ENCODE data around the gene GLIPR1L2.
"Not testable (repeated sequence)": the region's sequence is repeated elsewhere in the genome, so short reads cannot be mapped to it uniquely, and the experiment has no call there.

The GLIPR1L2 gene

DNA sequence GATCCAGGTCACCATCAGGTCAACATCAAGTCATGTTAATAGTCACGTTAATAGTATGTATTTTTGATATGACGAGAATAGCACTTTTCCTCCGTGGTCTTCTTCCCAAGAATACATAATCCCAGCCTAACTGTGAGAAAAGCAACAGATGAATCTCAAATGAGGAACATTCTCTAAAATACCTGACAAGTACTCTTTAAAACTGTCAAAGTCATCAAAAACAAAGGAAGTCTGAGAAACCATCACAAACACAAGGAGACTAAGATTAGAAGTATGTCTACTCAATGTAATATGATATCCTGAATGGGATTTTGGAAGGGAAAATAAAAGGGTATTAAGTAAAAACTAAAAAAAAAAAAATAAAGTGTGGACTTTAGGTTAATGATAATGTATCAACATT lies 52.8 kb downstream of the GLIPR1L2 start:
- Mint-ChIP-seq H3K27me3 (no peaks in the 10 kb centered on the region), H3K4me3 (no peak overlapping the region), H3K36me3 (ENCODE audit: low read depth) (no peaks in the 10 kb centered on the region), H3K27ac (no peak overlapping the region), H3K4me1 (peaks cover 6% of the 10 kb centered on the region), H3K9me3 (peaks cover 6% of the 10 kb centered on the region)
- DNase-seq: no peak
- no peak for ATAC-seq

DNA sequence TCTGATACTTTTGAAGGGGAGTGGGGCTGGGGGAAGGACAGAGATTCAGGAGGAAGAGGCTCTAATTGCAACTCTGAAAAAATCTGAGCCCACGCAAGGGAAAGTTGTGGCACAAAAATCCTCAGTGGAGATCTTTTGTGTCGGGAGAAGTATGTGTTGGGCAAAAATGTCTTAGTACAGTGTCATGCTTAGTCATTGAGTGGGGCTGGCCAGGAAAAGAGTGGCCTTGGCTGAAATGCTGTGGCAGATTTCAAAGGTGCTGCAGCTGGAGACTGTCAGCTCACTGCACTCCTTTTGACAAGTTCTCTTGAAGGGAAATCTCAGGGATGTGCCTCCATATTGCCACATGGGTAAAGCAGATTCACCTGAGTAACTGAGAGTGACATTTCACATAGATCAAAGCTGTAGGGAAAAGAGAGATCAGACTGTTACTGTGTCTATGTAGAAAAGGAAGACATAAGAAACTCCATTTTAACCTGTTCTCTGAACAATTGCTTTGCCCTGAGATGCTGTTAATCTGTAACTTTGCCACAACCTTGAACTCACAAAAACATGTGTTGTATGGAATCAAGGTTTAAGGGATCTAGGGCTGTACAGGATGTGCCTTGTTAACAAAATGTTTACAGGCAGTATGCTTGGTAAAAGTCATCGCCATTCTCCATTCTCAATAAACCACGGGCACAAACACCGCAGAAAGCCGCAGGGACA lies 53.7 kb downstream of the GLIPR1L2 start:
- Mint-ChIP-seq H3K36me3 (ENCODE audit: low read depth) (no peaks in the 10 kb centered on the region), H3K27ac (no peak overlapping the region), H3K4me3 (no peak overlapping the region), H3K9me3 (peaks cover 6% of the 10 kb centered on the region), H3K27me3 (no peaks in the 10 kb centered on the region), H3K4me1 (peaks cover 3% of the 10 kb centered on the region)
- no peak for ATAC-seq
- DNase-seq: no peak

DNA sequence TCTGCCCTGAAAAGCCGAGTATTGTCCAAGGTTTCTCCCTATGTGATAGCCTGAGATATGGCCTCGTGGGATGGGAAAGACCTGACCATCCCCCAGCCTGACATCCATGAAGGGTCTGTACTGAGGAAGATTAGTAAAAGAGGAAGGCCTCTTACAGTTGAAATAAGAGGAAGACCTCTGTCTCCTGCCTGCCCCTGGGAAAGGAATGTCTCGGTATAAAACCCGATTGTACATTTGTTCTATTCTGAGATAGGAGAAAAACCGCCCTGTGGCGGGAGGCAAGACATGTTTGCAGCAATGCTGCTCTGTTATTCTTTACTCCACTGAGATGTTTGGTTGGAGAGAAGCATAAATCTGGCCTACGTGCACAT lies 54.2 kb downstream of the GLIPR1L2 start:
- H3K9me3 Mint-ChIP-seq; H3K27ac Mint-ChIP-seq; ATAC-seq; H3K27me3 Mint-ChIP-seq; H3K36me3 Mint-ChIP-seq (ENCODE audit: low read depth); H3K4me1 Mint-ChIP-seq; H3K4me3 Mint-ChIP-seq; DNase-seq: not testable (repeated sequence)

DNA sequence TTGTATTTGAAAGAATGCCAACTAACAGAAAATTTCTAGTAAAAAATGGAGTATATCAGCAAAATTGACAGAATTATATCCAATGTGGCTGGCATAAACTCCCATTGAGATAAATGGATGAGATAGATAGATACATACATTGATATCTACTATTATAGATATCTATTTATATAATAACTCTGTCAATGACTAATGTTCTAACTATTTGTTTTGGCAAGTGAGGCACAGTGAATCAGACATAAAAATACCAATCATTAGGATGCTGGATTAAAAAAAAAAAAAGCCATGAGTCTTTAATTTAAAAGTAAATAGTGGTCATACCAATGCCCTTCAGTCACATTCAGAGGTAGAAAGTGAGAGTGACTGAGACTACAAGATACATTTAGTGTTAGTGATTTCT lies 56.0 kb downstream of the GLIPR1L2 start:
- H3K27ac Mint-ChIP-seq: no peak overlapping the region
- H3K36me3 Mint-ChIP-seq (ENCODE audit: low read depth): no peaks in the 10 kb centered on the region
- H3K9me3 Mint-ChIP-seq: no peaks in the 10 kb centered on the region
- DNase-seq: no peak
- no peak overlapping the region for H3K4me3 Mint-ChIP-seq
- no peaks in the 10 kb centered on the region for H3K4me1 Mint-ChIP-seq
- no peak for ATAC-seq
- H3K27me3 Mint-ChIP-seq: no peaks in the 10 kb centered on the region

DNA sequence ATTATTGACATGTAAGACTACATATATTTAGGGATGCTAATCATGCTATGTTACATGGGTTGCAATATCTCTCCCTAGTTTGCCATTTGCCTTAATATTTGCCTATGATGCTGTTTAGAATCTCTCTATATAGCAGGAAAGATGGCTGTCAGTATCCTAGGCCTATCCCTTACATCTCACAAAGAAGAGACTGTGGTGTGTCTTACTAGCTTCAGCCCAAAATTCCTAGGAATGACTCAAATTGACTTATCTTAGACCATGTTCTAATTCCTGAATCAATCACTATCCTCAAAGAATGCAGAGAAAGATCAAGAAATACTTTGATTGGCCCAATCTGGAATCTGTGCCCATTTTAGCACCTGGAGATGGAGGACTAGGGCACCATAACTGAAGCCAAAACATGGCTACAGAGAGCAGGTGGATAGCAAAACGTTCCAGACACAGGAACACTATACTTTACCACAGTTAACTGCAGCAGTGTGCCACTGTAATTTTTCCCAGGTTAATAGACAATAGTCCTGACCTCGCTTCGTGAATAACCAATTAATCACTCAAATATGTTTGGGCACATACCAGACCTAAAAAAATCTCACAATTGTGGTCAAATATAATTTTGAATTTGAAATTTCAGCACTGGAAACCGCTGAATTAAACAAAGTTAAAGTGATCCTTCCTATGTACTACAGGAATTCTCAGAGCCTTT lies 57.0 kb downstream of the GLIPR1L2 start:
- H3K4me3 Mint-ChIP-seq: no peak overlapping the region
- no peak overlapping the region for H3K27ac Mint-ChIP-seq
- no peaks in the 10 kb centered on the region for H3K27me3 Mint-ChIP-seq
- DNase-seq: no peak
- no peaks in the 10 kb centered on the region for H3K4me1 Mint-ChIP-seq
- ATAC-seq: no peak
- no peaks in the 10 kb centered on the region for H3K36me3 Mint-ChIP-seq (ENCODE audit: low read depth)
- H3K9me3 Mint-ChIP-seq: no peaks in the 10 kb centered on the region

DNA sequence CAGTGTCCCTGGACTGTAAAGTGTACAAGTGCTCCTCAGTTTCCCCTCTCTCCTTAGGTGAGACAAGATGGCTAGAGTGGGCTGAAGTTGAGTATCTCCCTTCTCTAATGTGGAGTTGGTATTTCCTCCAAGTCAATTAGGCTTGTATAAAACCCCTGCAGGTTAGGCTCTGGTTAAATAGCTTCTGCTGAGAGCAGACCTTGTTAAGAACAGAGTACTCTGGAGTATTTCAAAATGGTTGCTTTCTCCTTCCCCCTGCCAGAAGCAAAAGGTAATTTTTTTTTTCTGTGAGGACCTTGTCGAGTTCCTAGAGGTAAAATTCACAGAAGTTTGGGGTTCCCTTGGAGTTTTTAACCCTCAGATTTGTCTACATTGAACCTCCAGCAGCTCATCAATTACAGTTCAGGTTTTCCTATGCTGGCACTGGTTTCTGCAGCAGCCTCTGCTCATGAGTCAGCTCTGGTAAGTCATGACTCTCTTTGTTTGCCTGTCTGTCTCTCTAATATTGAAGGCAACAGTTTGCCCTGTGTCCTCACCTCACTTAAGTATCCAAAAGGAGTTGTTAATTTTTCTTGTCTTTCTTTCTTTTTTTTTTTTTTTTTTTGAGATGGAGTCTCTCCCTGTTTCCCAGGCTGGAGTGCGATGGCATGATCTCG lies 61.9 kb downstream of the GLIPR1L2 start:
- Mint-ChIP-seq H3K9me3 (no peaks in the 10 kb centered on the region), H3K4me3 (no peak overlapping the region), H3K36me3 (ENCODE audit: low read depth) (no peaks in the 10 kb centered on the region), H3K27me3 (peaks cover 2% of the 10 kb centered on the region), H3K27ac (no peak overlapping the region), H3K4me1 (peaks cover 11% of the 10 kb centered on the region)
- peak; percentile 36 for ATAC-seq
- DNase-seq: no peak

DNA sequence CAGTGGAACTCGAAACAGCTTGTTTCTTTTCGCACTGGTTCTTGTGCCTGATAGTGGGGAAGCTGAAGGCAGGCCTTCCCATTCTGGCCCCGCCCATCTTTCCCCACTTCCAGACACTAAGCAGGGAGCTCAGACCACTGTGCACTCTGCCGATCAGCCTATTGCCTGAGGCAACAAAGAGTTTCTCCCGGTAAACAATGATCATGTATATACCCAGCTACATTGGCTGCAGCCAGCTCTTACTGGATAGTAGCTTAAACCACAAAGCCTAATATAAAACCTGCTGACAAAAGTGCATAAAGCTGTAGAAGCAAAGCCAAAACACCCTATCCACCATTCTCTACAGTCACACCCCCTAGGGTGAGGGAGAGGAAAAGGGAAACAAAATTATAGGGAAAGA lies 65.0 kb downstream of the GLIPR1L2 start:
- Mint-ChIP-seq H3K9me3 (peaks cover 7% of the 10 kb centered on the region), H3K4me3 (no peak overlapping the region)
- ATAC-seq: no peak

DNA sequence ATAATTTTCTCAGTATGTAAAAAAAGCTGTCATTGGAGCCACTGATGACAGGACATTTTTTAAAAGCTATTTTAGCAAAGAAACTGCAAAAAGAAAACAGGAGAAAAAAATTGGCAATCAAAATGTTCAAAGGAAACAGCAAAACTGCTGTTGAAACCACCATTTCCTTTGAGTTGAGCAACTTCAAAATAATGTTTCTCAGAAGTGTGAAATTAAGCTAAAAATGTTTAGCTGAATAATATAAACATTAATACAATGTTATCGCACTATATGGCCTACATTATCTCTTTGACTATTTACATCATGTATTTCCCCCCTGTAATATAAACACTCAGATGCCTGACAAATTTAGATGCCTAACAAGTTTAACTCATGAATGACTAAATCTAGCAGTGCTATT lies 66.3 kb downstream of the GLIPR1L2 start:
- ATAC-seq: no peak
- H3K9me3 Mint-ChIP-seq: peaks cover 7% of the 10 kb centered on the region

More for the DNA sequence above, 65.0 kb downstream of the GLIPR1L2 start:
- Mint-ChIP-seq H3K27me3 (peaks cover 2% of the 10 kb centered on the region), H3K27ac (no peak overlapping the region), H3K36me3 (ENCODE audit: low read depth) (no peaks in the 10 kb centered on the region), H3K4me1 (peaks cover 22% of the 10 kb centered on the region)
- no peak for DNase-seq

DNA sequence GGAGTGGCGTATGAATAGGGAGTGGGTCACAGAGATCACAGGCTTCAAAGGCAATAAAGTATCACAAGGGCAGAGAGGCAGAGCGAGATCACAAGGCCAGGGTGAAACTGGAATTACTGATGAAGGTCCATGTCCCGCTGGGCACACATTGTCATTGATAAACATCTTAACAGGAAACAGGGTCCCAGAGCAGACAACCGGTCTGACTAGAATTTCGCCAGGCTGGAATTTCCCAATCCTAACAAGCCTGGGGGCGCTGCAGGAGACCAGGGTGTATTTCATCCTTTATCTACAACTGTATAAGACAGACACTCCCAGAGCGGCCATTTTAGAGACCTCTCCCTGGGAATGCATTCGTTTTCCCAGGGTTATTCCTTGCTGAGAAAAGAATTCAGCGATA lies 67.0 kb downstream of the GLIPR1L2 start:
- not testable (repeated sequence) for H3K27me3 Mint-ChIP-seq; H3K9me3 Mint-ChIP-seq; H3K27ac Mint-ChIP-seq; DNase-seq; ATAC-seq; H3K4me3 Mint-ChIP-seq; H3K36me3 Mint-ChIP-seq (ENCODE audit: low read depth)
- H3K4me1 Mint-ChIP-seq: peaks cover 22% of the 10 kb centered on the region

More for the DNA sequence above, 66.3 kb downstream of the GLIPR1L2 start:
- Mint-ChIP-seq H3K27ac (no peak overlapping the region), H3K4me1 (peaks cover 22% of the 10 kb centered on the region), H3K4me3 (no peak overlapping the region), H3K27me3 (peaks cover 2% of the 10 kb centered on the region), H3K36me3 (ENCODE audit: low read depth) (no peaks in the 10 kb centered on the region)
- DNase-seq: no peak

DNA sequence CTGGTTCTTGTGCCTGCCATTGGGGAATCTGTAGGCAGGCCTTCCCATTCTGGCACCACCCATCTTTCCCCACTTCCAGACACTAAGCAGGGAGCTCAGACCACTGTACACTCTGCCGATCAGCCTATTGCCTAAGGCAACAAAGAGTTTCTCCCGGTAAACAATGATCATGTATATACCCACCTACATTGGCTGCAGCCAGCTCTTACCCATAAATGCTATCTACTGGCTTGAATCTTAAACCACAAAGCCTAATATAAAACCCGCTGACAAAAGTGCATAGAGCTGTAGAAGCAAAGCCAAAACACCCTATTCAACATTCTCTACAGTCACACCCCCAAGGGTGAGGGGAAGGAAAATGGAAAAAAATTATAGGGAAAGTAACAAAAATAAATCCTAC lies 68.9 kb downstream of the GLIPR1L2 start:
- DNase-seq: no peak
- Mint-ChIP-seq H3K4me3 (no peak overlapping the region), H3K36me3 (ENCODE audit: low read depth) (no peaks in the 10 kb centered on the region), H3K27ac (no peak overlapping the region), H3K4me1 (peaks cover 22% of the 10 kb centered on the region), H3K27me3 (peaks cover 2% of the 10 kb centered on the region), H3K9me3 (peaks cover 7% of the 10 kb centered on the region)
- no peak for ATAC-seq

DNA sequence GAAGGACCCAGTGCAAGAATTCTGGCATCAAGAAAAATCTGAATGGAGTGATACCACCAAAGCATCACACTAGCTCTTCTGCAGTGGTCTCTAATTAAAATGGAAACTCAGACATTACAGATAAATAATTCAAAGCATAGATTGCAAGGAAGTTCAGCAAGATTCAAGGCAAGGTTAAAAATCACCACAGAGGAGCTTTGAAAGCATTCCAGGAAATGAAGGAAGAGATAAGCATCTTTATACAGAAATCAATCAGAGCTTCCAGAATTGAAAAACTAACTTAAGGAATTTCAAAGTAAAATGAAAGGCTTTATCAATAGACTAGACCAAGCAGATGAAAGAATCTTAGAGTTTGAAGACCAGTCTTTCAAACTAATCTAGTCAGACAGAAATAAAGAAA lies 69.3 kb downstream of the GLIPR1L2 start:
- peaks cover 2% of the 10 kb centered on the region for H3K27me3 Mint-ChIP-seq
- ATAC-seq (no peak), DNase-seq (no peak)
- no peak overlapping the region for H3K27ac Mint-ChIP-seq
- H3K36me3 Mint-ChIP-seq (ENCODE audit: low read depth): no peaks in the 10 kb centered on the region
- peaks cover 22% of the 10 kb centered on the region for H3K4me1 Mint-ChIP-seq
- H3K9me3 Mint-ChIP-seq: peaks cover 7% of the 10 kb centered on the region
- H3K4me3 Mint-ChIP-seq: no peak overlapping the region

DNA sequence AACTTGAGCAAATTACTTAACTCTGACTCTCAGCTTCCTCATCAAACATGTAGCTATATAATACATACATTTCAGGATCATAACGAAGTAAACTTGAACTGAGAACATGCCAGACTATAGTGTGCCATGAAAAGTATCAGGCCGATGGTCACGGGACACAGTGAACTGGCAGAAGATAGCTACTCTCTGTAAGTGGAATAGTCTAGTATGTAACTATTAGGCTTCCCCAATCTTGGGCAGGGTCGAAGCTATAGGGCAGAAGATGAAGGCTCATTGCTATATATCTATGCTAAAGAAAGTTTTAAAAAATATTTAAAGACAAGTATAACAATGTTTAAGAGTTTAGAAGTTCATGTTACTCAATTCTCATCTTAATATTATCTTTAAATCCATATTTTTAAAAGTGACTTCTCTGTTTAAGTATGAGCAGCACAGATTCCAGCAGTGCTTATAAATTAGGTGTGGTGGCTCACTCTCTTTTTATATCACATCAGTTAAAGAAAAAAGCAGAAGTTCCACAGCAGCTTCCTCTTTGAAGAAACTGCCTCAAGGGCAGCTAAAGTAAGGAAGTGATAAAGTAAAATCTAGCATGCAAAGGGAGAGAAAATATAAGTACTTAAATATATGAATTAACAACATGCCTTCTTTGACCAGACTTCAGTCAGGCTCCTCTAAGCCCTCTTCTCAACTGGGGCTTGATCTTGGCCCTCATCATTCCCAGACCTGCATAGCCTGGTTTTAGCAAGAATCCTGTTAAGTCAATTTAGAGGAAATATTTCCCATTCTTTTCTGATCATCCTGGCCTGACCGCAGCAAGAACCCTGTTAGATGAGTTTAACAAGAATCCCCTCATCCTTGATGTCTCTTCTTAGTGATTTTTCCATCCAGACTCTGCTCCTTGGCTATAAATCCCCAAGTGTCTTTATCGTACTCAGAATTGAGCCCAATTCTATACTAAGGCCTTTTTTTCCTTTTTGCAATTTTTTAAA lies 81.3 kb downstream of the GLIPR1L2 start:
- H3K27me3 Mint-ChIP-seq: peaks cover 5% of the 10 kb centered on the region
- H3K4me1 Mint-ChIP-seq: peaks cover 22% of the 10 kb centered on the region
- H3K36me3 Mint-ChIP-seq (ENCODE audit: low read depth): no peaks in the 10 kb centered on the region
- H3K4me3 Mint-ChIP-seq: no peak overlapping the region
- DNase-seq (no peak), ATAC-seq (no peak)
- H3K27ac Mint-ChIP-seq: peak overlapping the region; percentile 45
- no peaks in the 10 kb centered on the region for H3K9me3 Mint-ChIP-seq

DNA sequence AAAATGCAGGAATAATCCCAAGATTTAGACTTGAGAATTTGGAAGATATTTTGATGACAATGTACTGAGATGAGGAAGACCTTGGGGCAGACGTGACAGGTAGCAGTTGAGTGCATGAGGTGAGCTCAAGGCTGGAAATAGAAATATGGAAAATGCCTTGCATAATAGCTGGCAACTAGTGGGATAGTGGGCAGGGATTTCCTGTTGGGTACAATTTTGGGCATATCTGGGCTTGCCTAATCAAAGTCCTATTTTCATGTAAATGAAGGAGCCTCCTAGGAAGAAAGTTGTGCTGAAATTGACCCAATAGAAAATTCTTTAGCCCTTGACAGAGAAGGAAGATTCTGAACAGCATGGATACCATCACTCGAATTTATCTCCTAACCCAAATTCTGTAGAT lies 83.2 kb downstream of the GLIPR1L2 start:
- ATAC-seq (no peak), DNase-seq (no peak)
- Mint-ChIP-seq H3K4me1 (peaks cover 41% of the 10 kb centered on the region), H3K27me3 (peaks cover 5% of the 10 kb centered on the region), H3K9me3 (no peaks in the 10 kb centered on the region), H3K27ac (no peak overlapping the region), H3K4me3 (no peak overlapping the region), H3K36me3 (ENCODE audit: low read depth) (no peaks in the 10 kb centered on the region)

DNA sequence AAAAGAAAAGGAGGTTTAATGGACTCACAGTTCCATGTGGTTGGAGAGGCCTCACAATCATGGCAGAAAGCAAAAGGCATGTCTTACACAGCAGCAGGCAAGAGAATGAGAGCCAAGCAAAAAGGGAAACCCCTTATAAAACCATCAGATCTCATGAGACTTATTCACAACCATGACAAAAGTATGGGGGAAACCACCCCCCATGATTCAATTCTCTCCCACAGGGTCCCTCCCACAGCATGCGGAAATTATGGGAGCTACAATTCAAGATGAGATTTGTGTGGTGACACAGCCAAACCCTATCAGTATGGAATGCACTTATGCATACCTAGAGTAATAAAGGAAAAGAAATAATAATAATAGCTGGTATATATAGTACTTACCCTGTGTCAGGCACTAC lies 85.2 kb downstream of the GLIPR1L2 start:
- Mint-ChIP-seq H3K4me1 (peaks cover 59% of the 10 kb centered on the region), H3K9me3 (no peaks in the 10 kb centered on the region), H3K4me3 (no peak overlapping the region), H3K27me3 (peaks cover 5% of the 10 kb centered on the region), H3K36me3 (ENCODE audit: low read depth) (no peaks in the 10 kb centered on the region), H3K27ac (peak overlapping the region; percentile 61)
- DNase-seq (peak; percentile 53), ATAC-seq (peak; percentile 29)

Data from activated naive CD8-positive, alpha-beta T cell treated with anti-CD3 and anti-CD28 coated beads, Interleukin-2, amount 50 U/mL, for 24 hours (primary cell).